Measurements from ENCODE around the gene ISG15.
"Not testable (repeated sequence)": the region's sequence is repeated elsewhere in the genome, so short reads cannot be mapped to it uniquely, and the experiment has no call there.

Gene ISG15

DNA sequence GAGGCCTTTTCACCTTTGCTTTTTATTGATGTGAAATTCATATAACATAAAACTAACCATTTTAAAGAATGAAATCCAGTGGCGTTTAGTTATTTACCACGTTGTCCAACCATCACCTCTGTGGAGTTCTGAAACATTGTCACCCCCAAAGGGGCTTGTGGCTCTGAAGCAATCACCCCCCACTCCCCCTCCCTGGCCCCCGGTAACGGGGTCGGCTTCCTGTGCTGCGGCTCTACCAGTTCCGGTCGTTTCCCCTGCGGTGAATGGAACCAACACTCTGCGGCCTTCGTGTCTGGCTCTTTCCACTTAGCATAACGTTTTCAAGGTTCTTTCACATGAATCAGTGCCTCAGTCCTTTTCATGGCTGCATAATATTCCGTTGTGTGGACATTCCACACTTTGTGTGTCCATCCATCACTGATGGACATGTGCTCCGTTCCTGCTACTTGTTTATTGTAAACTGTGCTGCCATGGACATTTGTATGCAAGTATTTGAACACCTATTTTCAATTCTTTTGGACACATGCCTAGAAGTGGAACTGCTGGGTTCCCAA, 1.8 kb upstream of the ISG15 start:
- in situ Hi-C loops (cut with HindIII; ENCODE audit: low sequenced_read_pairs), result no loop called here

DNA sequence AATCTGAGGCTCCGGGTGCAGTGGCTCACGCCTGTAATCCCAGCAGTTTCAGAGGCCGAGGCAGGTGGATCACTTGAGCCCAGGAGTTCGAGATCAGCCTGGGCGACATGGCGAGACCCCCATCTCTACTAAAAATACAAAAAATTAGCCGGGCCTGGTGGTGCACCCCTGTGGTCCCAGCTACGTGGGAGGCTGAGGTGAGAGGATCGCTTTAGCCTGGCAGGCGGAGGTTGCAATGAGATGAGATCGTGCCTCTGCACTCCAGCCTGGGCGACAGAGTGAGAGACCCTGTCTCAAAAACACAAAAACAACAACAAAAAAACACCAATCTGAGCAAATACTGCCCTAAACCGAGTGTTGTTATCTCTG, 577 bp upstream of the ISG15 start:
- in situ Hi-C loops (cut with HindIII; ENCODE audit: low sequenced_read_pairs), result not testable (repeated sequence)

DNA sequence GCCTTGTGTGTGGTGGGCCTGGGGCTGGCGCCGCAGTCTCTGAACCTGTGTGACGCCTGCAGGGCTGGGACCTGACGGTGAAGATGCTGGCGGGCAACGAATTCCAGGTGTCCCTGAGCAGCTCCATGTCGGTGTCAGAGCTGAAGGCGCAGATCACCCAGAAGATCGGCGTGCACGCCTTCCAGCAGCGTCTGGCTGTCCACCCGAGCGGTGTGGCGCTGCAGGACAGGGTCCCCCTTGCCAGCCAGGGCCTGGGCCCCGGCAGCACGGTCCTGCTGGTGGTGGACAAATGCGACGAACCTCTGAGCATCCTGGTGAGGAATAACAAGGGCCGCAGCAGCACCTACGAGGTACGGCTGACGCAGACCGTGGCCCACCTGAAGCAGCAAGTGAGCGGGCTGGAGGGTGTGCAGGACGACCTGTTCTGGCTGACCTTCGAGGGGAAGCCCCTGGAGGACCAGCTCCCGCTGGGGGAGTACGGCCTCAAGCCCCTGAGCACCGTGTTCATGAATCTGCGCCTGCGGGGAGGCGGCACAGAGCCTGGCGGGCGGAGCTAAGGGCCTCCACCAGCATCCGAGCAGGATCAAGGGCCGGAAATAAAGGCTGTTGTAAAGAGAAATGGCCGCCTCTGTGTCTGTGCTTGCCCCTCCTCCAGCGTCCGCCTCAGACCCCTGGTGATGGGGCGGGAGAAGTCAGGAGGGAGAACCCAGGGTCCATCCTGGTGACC, 788 bp downstream of the ISG15 start:
- in situ Hi-C loops (cut with HindIII; ENCODE audit: low sequenced_read_pairs), result no loop called here

DNA sequence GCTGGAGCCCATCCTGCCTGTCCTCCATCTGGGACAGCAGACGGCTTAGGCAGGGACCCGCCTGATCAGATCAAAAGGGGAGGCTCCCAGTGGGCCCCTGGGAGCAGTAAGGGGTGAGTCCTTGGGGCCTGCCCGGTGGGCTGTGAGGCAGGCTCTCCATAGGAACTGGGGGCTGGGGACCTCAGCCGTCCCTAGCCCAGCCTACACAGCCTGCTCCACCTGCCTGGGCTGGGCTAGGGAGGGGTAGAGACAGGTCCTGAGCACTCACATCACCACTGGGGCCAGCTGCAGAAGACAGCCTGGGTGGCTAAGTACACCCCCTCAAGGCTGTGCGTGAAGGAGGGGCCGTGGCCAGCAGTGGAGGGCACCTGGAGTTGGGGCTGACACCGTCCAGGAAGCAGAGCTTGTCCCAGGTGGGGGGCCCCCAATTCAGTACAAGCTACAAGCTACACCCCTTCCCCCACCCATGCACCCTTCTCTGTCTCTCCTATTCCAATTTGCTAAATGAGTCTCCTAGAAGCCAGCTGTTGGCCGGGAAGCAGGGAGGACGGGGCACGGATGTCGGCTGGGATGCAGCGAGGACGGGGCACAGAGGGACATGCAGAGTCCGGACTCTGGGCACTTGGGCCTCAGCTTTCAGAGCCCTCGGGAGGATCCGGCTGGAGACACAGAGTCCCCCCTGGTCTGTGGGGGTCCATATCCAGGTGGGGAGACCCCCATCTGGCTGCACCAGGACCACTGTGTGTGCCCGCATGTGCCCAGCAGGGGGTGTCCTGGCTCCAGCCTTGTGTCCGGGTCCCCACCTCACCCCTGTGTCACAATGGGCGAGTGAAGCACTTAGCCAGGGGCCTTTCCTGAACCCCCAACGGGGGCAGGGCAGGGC, 1.7 kb downstream of the ISG15 start:
- in situ Hi-C loops (cut with HindIII; ENCODE audit: low sequenced_read_pairs), result no loop called here

DNA sequence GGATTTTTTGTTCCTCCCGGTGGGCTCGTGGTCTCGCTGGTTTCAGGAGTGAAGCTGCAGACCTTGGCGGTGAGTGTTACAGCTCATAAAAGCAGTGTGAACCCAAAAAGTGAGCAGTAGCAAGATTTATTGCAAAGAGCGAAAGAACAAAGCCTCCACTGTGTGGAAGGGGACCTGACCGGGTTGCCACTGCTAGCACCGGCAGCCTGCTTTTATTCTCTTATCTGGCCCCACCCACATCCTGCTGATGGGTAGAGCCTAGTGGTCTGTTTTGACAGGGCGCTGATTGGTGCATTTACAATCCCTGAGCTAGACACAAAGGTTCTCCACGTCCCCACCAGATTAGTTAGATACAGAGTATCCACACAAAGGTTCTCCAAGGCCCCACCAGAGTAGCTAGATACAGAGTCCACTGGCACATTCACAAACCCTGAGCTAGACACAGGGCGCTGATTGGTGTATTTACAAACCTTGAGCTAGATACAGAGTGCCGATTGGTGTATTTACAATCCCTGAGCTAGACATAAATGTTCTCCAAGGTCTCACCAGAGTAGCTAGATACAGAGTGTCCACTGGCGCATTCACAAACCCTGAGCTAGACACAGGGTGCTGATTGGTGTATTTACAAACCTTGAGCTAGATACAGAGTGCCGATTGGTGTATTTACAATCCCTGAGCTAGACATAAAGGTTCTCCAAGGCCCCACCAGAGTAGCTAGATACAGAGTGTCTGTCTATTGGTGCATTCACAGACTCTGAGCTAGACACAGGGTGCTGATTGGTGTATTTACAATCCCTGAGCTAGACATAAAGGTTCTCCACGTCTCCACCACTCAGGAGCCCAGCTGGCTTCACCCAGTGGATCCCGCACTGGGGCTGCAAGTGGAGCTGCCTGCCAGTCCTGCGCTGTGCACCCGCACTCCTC, 4.4 kb downstream of the ISG15 start:
- in situ Hi-C loops (cut with HindIII; ENCODE audit: low sequenced_read_pairs), result not testable (repeated sequence)

DNA sequence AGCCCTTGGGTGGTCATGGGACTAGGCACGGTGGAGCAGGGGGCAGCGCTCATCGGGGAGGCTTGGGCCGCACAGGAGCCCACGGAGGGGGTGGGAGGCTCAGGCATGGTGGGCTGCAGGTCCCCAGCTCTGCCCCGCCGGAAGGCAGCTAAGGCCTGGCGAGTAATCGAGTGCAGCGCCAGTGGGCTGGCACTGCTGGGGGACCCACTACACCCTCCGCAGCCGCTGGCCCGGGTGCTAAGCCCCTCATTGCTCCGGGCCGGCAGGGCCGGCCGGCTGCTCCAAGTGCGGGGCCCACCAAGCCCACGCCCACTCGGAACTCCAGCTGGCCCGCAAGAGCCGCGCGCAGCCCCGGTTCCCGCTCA, 5.0 kb downstream of the ISG15 start:
- in situ Hi-C loops (cut with HindIII; ENCODE audit: low sequenced_read_pairs), result not testable (repeated sequence)

DNA sequence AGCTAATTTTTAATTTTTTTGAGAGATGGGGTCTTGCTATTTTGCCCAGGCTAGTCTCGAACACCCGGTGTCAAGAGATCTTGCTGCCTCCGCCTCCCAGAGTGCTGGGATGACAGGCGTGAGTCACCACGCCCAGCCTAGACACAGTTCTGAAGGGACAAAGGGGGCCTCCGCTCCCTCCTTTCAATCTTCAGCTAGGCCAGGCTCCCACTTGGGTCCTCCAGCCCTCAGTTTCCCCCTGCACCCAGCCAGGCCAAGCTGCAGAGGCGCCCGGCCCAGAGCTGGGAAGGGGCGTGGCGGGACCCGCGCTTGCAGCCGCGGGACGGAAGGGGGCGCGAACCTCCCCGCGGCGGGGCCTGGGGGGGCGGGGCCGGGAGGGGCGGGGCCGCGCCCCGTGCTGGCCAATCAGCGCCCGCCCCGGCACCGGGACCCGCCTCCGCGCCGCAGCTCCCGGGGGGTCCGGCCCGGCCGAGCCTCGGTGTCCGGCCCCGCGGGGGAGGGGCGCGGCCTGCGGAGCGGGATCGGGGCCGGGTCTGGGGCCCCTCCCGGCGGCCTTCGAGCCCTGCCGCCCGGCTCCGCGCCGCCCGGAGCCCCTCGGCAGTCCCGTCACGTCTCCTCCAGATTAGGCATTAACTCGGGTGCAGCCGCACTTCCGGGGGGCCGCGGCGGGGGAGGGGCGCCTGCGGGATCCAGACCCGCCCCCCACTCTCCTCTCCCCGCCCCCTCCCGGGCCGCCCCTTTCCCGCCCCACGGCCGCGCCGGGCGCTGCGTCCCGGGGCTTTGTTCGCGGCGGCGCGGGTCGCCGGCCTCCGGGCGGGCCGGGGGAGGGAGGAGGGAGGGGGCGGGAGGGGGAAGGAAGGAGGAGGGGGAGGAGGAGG, 6.1 kb downstream of the ISG15 start:
- in situ Hi-C loops (cut with HindIII; ENCODE audit: low sequenced_read_pairs), result no loop called here

DNA sequence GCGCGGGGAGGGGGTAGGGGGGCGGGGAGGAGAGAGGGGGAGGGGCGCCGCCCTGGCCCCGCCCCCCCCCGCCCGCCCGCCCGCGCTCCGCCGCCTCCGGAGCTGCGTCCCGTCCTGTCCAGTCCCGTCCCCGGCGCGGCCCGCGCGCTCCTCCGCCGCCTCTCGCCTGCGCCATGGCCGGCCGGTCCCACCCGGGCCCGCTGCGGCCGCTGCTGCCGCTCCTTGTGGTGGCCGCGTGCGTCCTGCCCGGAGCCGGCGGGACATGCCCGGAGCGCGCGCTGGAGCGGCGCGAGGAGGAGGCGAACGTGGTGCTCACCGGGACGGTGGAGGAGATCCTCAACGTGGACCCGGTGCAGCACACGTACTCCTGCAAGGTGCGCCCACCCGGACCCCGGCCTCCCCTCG, 6.7 kb downstream of the ISG15 start, which contains the start of gene AGRN:
TSS of gene AGRN (plus strand) at position 121 of the 405 bp plus-strand sequence. CDS start at position 174, 53 bp downstream.
- in situ Hi-C loops (cut with HindIII; ENCODE audit: low sequenced_read_pairs), result no loop called here

DNA sequence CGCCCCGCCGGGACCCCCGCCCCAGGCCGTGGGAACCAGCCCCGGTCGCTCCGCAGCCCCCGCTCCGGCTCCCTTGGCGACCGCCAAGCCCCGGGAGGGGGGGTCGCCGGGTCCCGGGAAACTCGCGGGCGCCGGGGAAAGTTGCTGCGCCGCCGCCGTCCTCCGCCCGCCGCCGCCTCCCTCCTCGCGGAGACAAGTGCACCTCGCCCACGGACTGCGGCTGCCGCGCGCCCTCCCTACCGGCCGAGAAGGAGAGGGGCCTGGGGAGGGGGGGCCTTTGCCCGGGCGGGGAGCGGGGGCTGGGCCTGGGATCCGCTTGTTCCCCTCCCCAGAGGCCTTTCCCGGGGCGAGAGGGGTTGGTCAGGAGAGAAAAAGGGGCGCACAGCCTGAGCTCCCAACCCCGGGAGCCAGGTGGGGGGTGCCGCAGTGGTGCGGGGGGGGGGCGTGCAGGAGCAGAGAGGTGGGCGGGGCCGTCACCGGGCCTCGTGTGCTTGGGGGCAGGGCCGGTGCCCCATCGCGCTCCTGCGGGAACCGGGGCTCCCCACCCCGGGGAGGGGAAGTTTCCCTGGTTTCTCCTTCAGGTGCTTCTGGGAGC, 7.2 kb downstream of the ISG15 start:
- in situ Hi-C loops (cut with HindIII; ENCODE audit: low sequenced_read_pairs), result no loop called here

DNA sequence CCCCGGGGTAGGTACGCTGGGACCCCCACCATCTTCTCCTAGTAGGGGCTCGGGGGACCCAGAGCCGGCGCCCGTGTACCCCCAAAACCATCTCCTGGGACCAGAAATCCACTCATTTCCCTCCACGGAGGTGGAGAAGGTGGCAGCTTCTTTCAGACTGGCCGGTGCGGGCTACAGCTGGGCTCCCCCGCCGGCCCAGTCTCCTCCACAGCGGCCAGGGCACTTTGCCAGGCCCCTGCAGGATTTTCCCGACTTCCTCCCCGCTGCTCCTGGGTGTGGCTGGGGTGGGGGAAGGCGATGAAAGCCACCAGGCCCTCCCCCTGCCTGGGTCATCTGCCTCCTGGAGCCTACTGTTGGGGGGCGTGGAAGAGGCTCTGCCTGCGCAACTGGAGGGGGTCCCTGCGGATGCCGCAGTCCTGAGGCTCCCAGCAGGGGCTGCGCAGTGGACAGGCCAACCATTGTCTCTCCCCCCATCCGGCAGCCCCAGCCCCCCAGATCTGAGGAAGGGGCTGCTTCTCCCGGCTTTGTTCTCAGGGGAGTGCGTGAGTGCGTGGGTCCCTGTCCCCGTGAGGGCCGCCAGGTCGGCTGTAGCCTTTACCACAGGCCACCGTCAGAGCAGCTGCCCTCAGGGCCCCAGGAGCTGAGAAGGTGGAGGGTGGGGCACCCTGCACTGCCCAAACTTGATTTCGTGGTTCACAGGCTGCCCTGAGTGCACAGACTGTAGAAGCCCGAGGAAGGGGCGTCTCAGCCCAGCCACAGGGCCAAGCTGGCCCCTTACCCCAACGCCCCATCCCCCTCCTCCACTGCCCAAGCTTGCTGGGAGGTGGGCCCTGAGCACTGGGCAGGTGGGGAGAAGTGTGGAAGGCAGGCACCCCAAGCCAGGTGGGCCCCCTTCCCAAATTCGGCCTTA, 8.0 kb downstream of the ISG15 start:
- in situ Hi-C loops (cut with HindIII; ENCODE audit: low sequenced_read_pairs), result no loop called here

DNA sequence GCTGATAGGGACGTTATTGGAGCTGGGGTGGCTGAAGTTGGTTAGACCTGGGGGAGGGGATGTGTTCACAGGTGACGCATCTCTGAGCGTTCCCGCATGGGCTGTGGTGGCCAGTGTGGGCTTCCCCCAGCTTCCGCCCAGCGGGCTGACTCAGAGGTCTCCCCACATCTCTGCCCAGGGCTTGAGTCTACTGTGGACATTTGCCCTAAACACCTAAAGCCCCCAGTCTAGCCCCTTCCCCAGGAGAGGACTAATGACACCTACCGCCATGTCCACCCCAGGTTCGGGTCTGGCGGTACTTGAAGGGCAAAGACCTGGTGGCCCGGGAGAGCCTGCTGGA, 8.6 kb downstream of the ISG15 start:
- in situ Hi-C loops (cut with HindIII; ENCODE audit: low sequenced_read_pairs), result no loop called here

DNA sequence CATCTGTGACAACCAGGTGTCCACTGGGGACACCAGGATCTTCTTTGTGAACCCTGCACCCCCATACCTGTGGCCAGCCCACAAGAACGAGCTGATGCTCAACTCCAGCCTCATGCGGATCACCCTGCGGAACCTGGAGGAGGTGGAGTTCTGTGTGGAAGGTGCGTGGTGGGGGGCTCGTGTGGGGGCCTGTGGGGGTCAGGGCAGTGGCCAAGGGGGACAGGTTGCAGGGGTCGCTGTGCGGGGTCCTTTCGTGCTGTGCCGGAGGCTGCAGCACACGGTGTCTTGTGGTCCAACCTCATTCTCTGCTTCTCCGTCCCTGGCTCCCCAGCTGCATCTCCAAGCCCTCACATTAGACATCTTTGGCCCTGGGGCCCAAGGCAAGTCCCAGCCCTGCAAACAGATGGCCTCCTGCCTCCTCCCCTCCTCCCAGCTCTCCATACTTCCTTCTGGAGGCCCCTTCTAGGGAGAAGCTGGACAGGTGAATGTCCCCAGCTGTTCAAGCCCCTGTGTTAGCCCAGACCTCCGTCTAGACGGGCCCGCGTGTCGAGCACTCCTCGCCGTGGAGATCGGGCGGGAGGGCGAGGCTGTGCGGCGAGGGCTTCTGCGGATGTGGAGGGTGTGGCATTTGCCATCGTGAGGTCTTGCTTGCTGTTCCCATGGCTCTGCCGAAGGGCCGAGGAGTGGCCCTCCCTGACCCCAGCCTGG, 9.2 kb downstream of the ISG15 start:
- in situ Hi-C loops (cut with HindIII; ENCODE audit: low sequenced_read_pairs), result no loop called here

DNA sequence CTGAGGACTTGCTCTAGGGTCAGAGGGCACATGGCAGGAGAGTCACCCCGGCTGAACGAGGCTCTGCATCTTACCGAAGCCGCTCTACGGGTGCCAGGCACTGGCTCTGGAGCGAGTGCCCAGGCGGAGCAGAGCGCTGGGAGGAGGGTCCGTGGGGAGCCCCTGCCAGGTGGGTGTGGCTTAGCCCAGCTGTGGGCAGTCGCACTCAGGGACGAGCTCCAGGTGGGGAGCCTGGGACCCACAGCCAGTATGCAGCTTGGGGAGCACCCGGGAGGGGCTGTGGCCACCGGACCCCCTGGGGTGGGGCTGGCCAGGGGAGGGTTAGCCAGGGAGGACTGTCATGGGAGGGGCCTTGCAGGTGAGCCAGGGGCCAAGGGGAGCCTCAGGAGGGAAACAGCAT, 10.4 kb downstream of the ISG15 start:
- in situ Hi-C loops (cut with HindIII; ENCODE audit: low sequenced_read_pairs), result no loop called here

DNA sequence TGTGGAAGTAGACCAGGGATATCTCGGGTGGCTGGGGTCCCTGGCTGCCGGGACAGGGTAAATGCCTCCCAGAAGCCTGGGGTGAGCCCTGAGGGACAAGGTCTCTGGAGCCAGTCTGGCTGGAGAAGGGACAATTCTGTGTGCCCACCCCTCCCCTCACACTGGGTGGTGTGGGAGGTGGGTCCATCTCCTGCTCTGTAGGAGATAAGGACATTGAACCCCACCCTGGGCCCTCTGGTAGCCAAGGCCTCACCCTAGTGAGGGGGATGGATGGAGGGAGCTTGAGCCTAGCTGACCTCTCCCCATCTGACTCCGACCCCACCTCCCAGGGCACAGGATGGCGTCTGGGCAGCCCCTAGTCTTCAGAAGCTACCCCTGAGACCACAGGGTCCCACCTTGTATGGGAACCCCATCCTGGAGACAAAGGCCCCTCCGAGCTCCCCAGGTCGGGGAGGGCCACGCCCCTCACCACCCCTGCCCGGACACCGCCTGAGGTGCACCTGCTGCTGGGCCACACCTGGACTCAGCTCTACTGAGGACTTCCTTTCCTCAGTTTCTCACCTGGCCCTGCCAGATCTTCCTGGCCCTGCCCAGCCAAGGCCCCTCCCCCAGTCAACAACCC, 11.0 kb downstream of the ISG15 start:
- in situ Hi-C loops (cut with HindIII; ENCODE audit: low sequenced_read_pairs), result no loop called here

DNA sequence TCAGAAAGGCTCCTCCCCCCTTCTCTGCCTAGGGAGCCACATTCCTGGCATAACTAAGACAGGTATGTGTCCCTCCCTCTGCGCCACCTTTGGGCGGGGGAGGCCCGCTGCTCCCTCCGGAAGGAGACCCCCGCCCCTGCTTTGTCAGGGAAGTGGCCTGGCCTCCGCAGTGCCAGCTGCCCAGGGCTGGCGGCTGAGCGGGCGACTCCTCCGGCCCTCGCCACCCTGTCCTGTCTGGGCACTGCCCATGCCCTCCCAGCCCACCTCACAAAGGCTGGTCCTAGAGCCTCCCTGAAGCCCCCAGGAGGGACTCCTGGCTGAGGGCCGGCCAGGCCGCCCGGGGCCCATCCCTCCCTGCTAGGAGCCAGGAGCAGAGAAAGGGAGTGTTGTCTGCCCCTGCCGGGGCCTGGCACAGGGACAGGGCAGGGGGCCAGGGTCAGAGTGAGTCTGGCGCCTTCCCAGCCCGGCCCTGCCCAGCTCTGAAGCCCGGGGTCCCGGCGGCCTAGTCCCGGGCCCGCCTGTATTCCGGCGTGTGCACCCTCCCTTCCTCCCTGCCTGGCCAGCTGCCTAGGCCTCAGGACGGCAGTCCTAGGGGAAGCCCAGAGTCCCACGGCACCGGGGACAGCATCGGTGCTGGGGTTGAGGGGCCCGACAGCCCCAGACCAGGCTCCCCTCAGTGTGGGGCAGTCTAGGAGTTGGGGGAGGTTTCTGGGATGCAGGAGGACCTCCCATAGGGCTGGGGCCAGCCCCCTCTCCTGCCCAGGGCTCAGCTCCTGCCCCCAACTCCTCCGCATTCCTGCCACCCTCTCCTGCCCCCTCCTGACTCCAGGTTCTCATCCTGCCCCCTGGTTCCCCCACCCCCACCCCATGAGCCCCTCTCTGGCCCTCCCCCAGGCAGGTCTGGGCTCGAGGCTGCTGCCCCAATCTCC, 11.7 kb downstream of the ISG15 start:
- in situ Hi-C loops (cut with HindIII; ENCODE audit: low sequenced_read_pairs), result no loop called here

DNA sequence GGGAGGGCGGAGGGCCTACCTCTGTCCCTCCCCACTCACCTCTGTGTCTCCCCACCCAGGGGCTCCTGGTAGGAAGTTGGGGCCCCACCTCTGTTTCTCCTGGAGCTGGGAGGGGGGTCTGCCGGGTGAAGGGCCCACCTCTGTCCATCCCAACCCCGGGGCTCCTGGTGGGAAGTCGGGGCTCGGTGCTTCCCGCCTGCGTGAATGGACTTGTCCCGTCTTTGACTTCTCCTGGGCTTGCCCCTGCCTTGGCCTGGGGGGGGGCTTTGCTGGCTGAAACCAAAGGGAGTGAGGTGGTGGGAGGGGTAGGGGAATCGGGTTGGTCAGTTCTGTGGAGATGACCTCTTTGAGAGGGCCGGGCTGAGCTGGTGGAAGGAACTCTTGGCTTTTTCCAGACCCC, 12.4 kb downstream of the ISG15 start:
- in situ Hi-C loops (cut with HindIII; ENCODE audit: low sequenced_read_pairs), result no loop called here
